AG10803 (cell line): Measurements from ENCODE around the gene PPIL6.

Source experiments
- DNase-seq: peaks from one replicate; pipeline ENCODE4 v3.0.0; 2010; ENCODE audit warnings: low read depth
- H3K4me3 ChIP-seq: 2 replicates; pipeline ENCODE4 v1.5.1; 2011; ENCODE audit warnings: mild to moderate bottlenecking, low read length, control low read depth
- TF ChIP-seq, protein P1 (sequence below): conservative IDR thresholded peaks from 2 replicates; pipeline ENCODE4 v1.5.1; 2011; ENCODE audit warnings: mild to moderate bottlenecking, low read length, control low read depth, inconsistent platforms

PPIL6 gene

DNA sequence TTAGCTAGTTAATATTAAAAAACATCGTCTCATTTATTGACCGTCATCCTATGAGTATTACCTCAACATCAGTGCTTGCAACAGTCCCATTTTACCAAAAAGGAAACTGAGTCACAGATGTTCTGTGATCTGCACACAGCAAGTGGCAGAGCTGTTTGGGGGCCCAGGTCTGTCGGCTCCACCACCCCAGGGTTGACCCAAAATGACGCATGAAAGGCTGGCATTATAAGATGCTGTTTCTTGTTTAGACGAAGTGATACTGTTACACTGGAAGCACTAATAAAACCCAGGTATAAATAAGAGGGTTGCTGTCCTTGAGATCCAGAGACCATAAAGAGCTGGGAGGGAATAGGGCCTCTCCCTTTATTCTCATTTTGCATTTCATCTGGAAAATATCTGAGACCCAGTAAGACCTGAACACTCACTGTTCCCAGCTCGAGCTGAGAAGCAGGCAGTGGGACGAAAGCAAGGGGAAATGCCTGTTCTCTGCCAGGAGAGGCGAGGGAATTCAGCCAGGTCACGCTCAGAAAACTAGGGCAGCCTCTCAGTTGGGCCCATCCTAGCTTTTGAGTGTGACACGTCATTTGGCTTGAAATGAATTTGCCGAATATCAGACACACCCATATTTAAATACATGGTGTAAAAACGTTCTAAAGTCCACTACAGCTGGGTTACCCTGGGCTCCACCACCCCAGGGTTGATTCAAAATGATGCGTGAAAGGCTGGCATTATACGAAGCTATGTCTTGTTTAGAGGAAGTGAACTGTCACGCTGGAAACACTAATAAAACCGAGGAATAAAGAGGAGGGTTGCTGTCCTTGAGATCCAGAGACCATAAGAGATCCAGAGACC lies 16.5 kb upstream of the PPIL6 start:
- TF ChIP-seq, protein P1, sequence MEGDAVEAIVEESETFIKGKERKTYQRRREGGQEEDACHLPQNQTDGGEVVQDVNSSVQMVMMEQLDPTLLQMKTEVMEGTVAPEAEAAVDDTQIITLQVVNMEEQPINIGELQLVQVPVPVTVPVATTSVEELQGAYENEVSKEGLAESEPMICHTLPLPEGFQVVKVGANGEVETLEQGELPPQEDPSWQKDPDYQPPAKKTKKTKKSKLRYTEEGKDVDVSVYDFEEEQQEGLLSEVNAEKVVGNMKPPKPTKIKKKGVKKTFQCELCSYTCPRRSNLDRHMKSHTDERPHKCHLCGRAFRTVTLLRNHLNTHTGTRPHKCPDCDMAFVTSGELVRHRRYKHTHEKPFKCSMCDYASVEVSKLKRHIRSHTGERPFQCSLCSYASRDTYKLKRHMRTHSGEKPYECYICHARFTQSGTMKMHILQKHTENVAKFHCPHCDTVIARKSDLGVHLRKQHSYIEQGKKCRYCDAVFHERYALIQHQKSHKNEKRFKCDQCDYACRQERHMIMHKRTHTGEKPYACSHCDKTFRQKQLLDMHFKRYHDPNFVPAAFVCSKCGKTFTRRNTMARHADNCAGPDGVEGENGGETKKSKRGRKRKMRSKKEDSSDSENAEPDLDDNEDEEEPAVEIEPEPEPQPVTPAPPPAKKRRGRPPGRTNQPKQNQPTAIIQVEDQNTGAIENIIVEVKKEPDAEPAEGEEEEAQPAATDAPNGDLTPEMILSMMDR: no peak; the same call in 1 of the 2 replicates
- DNase-seq: peak; percentile 87
- peak overlapping the region; percentile 92 for H3K4me3 ChIP-seq

DNA sequence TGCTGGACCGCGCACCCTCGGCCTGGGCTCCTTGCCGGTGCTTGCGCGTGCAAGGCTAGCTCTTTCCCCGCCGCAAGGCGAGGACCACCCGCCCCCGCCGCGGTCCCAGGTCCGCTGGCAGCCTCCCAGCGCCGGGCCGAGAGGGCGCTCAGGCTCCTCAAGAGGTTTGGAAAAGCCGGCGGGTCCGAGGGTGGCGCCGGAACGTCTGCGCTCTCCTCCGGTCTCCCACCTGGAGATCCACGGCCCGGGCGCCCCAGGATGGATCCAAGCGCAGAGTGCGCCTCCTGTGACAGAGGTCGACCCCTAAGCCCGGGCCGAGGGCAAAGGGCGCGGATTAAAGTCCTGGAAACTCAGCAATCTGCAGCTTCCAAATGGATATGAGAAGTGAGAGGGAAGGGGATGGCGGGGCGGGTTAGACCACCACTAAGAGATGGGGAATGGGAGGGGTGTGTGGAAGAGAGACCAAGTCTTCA lies 15.7 kb upstream of the PPIL6 start:
- TF ChIP-seq, protein P1: no peak
- H3K4me3 ChIP-seq: peak overlapping the region; percentile 92
- DNase-seq: no peak

DNA sequence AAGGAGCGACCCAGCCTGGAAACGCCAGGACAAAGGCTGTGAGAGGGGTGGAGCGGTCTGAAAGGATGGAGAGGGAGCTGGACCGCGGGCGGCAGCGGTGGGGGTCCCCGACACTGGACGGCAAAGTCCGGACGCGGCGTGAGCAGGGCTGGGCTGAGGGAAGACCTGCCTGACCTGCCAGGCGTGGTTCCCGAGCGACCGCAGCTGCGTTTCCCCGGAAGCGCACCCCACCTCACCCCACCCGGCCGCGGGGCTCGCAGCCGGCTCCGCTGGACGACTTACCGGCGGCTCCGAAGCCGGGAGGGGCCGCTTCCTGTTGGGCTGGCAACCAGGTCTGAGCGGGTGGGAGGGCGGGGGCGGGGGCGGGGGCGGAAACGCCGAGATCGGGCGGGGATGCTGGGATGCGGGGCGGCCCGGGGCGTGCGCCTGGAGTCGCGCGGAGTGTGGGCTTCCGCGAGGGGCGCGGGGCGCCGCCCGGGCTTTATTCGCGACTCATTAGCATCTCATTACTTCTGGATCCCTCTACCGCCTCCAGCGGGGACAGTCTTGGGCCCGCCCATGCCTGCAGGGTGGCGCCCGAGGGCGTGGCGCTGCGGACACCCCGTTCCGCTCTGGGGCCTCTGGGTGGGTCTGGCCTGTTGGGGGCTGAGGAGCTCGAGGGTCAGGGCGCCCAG lies 15.1 kb upstream of the PPIL6 start, which contains the start of gene MICAL1:
TSS of gene MICAL1 (minus strand) at position 336 of the 674 bp plus-strand sequence. CDS start 1,576 bp downstream, outside the sequence.
- TF ChIP-seq, protein P1: peak; percentile 40
- peak; percentile 67 for DNase-seq
- peak within 1 kb of the TSS; percentile 92 for H3K4me3 ChIP-seq

DNA sequence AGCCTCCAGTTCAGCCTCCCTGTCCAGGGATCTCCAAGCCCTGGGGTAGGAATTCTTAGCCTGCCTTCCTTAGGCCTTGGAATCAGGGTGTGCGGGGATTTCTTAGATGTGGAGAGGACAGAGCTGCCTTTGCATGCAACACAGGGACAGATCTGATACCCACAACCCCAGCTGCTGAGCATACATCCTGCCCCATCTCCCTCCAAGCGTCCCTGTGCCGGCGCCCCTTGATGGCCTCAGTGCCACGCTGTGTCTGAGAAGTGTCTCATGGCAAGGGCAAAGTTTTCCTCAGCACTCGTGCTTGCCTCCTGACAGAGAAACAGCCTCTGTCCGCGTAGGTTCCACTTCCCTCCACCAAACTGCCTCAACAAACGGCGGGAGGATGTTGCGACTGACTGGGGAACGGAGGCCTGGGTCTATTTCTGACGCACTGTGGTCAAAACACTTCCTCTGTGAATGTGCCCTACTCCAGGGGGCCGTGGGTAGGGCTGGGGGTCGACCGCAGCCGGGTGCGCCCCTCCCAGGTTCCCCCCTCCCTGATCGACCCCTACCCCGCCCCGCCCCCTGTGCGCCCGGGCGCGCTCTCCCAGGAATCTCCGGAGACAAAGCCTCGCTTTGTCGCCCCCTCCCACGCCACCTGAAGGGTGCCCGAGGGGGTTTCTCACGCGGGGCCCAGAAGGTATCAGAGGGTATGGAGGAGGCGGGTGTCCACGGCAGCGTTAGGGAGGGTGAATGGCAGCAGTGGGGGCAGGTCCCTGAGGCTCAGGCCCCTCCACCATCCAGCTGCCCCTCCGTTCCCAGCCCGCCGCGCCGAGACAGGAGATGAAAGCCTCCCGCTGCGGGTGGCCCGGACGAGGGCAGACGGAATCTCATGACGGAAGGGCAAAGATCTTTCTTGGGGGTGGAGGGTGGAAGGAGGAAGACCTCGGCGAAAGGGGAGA lies 14.3 kb upstream of the PPIL6 start:
- TF ChIP-seq, protein P1: no peak
- peak overlapping the region; percentile 92 for H3K4me3 ChIP-seq

DNA sequence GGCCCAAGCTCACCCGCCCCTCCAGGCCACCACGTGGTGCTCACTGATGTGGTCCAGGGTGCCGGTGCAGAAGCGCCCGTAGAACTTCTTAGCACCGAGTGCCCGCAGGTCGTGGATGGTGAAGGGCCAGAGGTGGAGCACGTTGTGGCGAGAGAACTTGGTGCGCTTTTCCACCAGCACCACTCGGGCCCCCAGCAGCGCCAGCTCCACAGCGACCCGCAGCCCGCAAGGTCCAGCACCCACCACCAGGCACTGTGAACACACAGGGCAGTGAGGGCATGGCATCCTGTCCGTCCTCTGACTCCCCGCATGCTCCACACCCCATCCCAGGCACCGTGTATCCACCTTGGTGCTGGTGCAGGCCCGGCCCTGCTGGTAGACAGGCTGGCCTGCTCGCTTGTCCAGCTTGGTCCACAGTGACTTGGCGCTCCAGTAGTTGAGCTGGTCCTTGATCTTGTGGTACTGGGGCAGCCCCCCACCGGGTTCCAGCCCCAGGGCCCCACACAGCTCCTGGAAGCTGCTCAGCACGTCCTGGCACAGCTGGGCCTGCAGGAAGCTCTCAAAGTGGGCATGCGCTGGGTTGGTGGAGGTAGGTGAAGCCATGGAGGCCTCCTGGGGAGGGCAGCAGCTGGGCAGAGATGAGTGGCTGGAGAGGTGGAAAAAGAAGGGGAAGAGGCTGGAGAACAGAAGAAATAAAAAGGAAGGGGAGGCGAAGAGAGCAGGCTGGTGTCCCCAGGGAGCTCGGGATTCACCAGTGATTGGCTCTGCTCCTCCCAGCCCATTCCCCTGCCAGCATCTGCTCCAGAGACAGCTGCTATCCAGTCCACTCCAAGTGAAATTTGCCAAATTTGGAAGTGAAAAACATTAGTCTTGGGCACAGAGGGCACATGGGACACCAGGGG lies 13.4 kb upstream of the PPIL6 start:
- H3K4me3 ChIP-seq: peak overlapping the region; percentile 92
- TF ChIP-seq, protein P1: no peak
- peak; percentile 66 for DNase-seq

More for the DNA sequence above, 14.3 kb upstream of the PPIL6 start:
- no peak for DNase-seq

DNA sequence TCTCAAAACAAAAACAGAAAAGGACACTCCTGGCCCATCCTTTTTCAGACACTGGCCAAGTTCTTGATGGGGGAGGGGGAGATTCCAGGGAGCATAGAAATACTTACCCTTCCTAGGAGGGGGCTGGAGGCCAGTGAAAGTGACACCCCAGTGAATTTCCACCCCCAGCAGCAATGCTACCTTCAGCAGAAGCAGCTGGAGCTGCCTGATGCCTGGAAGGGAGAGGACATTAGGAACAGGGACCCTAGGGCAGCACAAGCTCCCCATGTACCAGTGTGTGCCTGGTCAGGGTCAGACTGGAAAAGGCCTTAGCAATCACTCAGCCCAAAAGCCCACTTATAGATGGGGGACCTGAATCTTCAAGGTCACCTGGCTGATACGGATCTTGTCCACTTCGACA lies 12.7 kb upstream of the PPIL6 start:
- TF ChIP-seq, protein P1: no peak
- no peak overlapping the region for H3K4me3 ChIP-seq
- DNase-seq: no peak
